RWPE1 (cell line): ENCODE data around the gene HSPG2.
A peak's percentile ranks its signal among the peaks of the same experiment; 100 is the strongest.

Source experiments
- CTCF ChIA-PET: fragments of 350-600 bp; sonication (Branson Sonifier 250); formaldehyde crosslinking; extraction: SDS; loops from one replicate; lab custom pipeline; 2021; lab: Yijun Ruan, JAX
- POLR2A ChIA-PET: fragments of 400-600 bp; formaldehyde crosslinking; extraction: SDS; loops from one replicate; lab custom pipeline; 2020; ENCODE audit warnings: antibody characterized with exemption; ENCODE audit not compliant: low non-redundant PET; lab: Yijun Ruan, JAX
- DNase-seq: peaks from one replicate; pipeline ENCODE4 v3.0.0; 2012; ENCODE audit warnings: low spot score
- H3K27ac ChIP-seq: fragments of 450-650 bp; 2 replicates; pipeline ENCODE4 v1.5.1; 2017
- TF ChIP-seq, protein P1 (sequence below): fragments of 450-650 bp; conservative IDR thresholded peaks from 2 replicates; pipeline ENCODE4 v1.5.1; 2017; ENCODE audit warnings: low read depth, mild to moderate bottlenecking

The HSPG2 gene

DNA sequence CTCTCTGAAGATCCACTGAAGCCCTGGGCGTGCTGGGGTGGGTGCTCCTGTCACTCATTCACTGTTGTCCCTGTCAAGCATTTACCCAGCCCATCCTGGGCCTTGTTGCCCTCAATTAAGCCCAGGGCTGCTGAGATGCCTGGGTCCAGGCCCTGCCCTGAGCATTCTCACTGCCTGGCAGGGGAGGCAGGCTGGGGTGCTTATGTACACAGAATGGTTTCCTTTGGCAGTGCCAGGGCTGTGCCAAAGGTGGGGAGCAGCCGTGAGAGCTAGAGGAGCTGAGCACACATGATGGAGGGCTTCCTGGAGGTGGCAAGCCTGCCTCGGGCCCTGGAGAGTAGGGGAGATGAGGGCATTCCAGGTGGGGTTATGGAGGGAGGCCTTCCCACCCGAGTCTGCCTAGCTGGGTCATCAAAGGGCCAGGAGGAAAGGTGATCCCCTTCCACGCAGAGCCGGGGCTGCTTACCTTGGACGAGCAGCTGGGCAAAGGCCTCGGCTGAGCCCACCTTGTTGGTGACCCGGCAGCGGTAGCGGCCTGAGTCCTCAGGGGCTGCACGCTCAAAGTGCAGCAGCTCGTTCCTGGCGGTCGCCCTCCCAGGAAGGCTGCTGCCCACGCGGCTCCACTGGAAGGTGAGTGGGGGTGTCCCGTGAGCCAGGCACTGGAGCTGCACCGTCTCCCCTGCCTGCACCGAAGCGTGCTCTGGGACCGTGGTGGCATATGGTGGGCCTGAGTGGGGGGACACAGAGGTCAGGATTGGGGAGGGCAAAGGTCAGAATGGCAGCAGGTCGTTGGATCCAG, 98.6 kb downstream of the HSPG2 start:
- TF ChIP-seq, protein P1, sequence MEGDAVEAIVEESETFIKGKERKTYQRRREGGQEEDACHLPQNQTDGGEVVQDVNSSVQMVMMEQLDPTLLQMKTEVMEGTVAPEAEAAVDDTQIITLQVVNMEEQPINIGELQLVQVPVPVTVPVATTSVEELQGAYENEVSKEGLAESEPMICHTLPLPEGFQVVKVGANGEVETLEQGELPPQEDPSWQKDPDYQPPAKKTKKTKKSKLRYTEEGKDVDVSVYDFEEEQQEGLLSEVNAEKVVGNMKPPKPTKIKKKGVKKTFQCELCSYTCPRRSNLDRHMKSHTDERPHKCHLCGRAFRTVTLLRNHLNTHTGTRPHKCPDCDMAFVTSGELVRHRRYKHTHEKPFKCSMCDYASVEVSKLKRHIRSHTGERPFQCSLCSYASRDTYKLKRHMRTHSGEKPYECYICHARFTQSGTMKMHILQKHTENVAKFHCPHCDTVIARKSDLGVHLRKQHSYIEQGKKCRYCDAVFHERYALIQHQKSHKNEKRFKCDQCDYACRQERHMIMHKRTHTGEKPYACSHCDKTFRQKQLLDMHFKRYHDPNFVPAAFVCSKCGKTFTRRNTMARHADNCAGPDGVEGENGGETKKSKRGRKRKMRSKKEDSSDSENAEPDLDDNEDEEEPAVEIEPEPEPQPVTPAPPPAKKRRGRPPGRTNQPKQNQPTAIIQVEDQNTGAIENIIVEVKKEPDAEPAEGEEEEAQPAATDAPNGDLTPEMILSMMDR: no peak
- no peak overlapping the region for H3K27ac ChIP-seq
- POLR2A ChIA-PET: no interaction called here
- CTCF ChIA-PET: interaction anchor here (0.7 kb wide), 1 partner anchor 47 kb away, joined by 3 read pairs; no protein-coding TSS in a partner anchor
- DNase-seq: no peak

DNA sequence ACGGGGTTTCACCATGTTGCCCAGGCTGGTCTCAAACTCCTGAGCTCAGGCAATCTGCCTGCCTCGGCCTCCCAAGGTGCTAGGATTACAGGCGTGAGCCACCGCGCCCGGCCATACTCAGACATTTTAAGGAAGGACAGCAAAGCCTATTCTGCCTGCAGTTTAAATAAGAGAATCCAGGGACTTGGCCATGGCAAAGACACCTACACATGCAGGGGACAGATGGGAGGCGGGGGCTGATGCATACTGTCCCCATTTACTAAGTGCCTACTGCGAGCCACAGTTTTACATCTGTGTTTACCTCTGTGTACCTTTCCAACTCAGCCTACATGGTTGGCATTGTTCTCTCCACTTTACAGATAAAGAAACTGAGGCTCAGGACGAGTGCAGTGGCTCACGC, 99.6 kb downstream of the HSPG2 start:
- TF ChIP-seq, protein P1: no peak
- H3K27ac ChIP-seq: no peak overlapping the region
- ChIA-PET CTCF (no interaction called here), POLR2A (no interaction called here)
- DNase-seq: no peak

DNA sequence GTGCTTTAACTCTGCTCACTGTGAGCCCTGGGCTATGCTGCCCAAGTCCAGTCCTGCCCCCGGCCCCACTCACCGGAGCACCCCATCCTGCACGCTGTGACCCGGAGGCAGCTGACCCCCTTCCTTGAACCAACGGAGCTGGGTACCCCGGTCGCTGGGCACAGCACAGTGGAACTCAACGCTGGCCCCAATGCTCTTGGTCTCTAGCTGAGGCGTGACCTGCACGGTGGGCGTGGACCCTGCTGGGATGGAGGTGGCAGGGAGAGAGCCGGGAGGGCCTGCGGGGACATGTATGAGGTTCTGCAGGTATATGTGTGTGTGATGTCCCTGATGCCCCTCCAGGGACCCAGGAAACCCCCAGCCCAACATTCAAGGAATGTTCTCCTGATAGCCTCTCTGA, 100.4 kb downstream of the HSPG2 start:
- POLR2A ChIA-PET: no interaction called here
- CTCF ChIA-PET: no interaction called here
- H3K27ac ChIP-seq: no peak overlapping the region; the same call in 1 of the 2 replicates
- no peak for DNase-seq
- TF ChIP-seq, protein P1: no peak

DNA sequence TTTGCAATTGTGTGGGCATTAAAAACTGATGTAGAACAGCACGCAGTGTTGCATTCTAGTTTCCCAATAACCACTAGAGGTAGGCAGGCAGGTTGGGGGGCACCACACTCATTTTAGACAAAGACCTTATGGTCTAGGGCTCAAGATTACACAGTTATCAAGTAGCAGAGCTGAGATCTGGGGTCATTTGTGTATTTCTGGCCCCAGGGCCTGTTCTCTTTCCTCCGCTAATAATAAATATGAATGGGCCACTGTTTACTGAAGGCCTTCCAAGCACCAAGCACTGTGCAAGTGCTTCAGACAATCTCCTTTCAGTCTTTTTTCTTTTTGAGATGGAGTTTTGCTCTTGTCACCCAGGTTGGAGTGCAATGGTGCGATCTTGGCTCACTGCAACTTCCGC, 101.1 kb downstream of the HSPG2 start:
- no peak overlapping the region for H3K27ac ChIP-seq
- POLR2A ChIA-PET: no interaction called here
- CTCF ChIA-PET: no interaction called here
- no peak for DNase-seq
- TF ChIP-seq, protein P1: no peak

DNA sequence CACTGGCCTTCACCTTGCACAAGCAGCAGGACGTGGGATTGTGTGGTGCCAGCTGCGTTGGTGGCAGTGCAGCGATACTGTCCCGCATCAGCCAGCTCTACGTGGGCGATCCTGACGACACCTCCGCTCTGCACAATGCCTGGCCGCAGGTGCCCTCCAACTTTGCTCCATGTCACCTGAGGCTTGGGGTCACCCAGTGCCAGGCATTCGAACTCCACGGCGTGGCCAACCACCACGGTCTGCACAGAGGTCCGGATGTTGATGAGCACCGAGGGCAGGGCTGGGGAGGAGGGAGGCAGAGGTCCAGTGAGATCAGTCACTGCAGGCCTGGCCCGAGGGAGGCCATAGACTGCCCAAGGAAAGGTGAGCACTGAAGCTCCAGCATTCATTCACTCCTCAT, 102.4 kb downstream of the HSPG2 start:
- CTCF ChIA-PET: no interaction called here
- TF ChIP-seq, protein P1: no peak
- POLR2A ChIA-PET: no interaction called here
- DNase-seq: no peak
- no peak overlapping the region for H3K27ac ChIP-seq

DNA sequence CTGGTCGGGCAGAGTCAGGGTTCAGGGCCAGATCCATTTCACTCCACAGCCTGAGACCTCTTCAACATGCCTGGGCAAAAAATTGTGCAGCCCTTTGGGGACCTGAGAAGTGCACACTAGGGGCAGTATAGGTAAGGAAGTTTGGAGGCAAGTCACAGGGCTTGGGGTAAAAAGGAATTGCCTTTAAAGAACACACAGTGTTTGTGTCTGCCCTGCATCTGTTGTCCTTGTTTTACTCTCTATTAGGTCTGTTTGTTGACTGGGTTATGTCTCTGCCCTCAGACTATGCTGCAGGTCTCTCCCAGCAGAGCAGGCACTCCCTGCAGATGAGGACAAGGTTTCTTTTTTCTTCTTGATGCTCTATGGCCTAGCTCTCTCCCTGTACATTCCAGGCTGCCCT, 103.0 kb downstream of the HSPG2 start:
- ChIA-PET CTCF (no interaction called here), POLR2A (no interaction called here)
- H3K27ac ChIP-seq: peak overlapping the region; percentile 4; the same call in 1 of the 2 replicates
- TF ChIP-seq, protein P1: no peak
- DNase-seq: no peak
